Effector CD4-positive, alpha-beta T cell (primary cell): ENCODE data around the gene GJA4.

ENCODE experiments used
- DNase-seq: peaks from one replicate; pipeline ENCODE4 v3.0.0-alpha.2; 2020

GJA4 gene

DNA sequence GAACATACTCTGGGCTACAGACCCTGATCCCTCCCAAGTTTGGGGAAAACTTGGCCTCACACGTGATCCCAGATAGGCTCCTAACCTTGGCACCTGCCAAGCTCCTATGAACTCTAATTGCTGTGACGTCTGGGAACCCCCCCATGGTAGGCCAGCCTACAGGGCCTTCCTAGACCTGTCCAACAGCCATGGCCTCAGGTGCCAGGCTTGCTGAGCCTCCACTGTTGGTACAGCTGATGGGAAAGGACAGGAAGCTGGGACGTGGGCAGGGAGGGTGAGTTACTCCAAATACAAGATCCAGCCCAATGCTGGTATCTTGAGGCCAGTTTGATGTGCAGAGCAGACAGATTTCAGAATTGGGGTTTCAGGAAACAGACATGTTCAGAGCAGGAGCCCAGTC is 47.6 kb downstream of the GJA4 start:
- DNase-seq = no peak

DNA sequence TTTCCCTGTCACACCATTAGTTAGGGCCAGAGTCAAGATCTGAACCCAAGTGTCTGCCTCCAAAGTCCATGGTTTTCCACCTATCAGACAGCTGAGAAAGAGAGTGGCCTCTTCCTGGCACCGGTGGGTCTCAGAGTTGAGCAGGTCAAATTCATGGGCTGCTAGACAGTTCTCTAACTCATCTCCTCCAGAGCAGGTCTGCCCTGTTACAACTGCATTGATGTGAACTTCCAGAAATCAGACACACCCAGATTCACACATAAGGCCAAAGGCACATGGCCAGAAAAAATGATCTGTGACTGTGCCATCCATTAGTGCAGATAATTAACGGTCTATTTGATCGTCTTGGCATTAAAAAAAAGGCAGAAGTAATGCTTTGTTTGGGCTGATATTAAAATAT is 49.3 kb downstream of the GJA4 start:
- no peak for DNase-seq

DNA sequence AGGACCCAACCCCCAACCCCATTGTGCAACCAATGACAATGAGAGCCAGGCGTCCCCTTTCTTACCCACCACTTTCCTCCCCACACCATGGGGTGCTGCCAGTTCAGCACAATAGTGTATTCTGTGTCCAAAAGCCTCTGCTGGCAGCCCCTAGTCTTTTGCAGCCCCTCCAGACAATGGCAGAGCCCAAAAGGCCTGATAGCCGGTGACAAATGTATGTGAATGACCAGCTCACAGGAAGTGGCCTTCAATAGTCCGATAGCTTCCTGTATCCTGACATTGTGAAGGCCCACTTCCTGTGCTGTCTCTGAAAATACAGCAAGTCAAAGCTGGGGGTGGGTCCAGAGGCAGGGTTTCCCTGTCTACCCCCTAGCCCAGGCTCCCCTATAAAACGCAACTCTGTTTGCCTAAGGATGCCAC is 50.2 kb downstream of the GJA4 start:
- DNase-seq = no peak

DNA sequence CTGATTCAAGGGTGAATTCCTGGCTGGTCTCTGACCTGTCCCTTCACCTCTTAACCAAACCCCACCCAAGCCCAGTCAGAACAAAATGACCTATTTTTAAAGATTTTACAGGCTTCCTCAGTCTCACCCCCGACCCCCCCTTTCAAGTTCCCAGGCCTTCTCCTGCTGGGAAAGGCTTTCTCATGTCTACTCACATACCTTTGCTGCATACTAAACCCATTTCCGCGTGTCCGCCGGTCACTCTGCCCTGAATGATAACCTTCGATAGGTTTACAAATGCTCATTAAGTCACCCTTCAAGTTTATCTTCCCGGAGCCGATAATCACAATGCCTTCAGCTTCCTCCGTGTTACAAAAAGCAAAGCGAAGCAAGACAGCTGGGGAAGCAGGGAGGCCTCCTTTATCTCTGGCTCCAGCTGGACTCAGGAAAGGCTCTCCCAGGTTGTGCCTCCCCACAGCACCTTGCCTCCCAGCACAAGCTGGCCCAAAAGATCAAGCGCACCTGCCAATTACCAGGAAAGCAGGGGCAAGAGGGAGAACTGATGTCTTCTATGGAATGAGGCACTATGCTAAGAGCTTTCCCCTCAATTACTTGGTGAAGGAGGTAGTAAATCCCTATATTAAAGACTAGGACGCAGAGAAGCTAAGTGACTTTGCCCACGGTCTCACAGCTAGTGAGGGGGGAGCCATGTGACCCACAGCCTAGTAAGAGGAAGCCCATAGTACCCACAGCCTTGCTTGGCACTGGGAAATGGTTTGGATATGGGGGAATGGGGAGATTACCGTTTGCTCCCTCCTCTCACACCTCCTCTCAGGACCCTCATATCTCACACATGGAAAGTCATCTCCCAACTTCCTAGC is 50.8 kb downstream of the GJA4 start:
- no peak for DNase-seq

DNA sequence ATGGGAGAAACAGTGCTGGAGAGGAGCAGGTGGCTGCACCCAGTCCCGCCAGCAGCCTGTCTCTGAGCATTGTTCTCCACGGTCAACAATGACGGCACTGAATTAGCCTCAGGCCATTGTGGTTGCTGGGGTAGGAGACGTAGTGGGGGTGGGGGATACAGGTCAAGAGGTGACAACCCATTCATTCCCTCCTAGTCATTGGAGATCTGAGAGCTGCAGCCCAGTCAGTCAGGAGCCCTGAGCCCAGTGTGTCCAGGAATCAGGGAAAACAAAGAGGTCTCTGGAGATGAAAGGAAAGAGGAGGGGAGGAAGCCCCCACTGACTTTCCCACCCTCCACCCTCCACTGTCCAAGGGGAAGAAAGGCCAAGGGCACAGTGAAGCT is 51.4 kb downstream of the GJA4 start:
- no peak for DNase-seq
